Amniotic epithelial cell (primary cell): ENCODE results near the gene IRF2.
A peak's percentile ranks its signal among the peaks of the same experiment; 100 is the strongest.

Experiments
- DNase-seq: peaks from one replicate; pipeline ENCODE4 v3.0.0-alpha.2; 2010; ENCODE audit warnings: low read depth

The IRF2 gene

GRCh38 chr4:184409502-184409901 lies 64.8 kb downstream of the IRF2 start:
- no peak for DNase-seq

GRCh38 chr4:184408684-184409081 lies 65.7 kb downstream of the IRF2 start:
- DNase-seq = no peak

- peak; percentile 90 for DNase-seq
Observed at GRCh38 chr4:184408021-184408683, 66.2 kb downstream of the IRF2 start.

GRCh38 chr4:184406958-184407391 lies 67.4 kb downstream of the IRF2 start:
- DNase-seq = no peak

- no peak for DNase-seq
Observed at GRCh38 chr4:184404047-184404446, 70.3 kb downstream of the IRF2 start.

GRCh38 chr4:184403384-184403781 lies 71.0 kb downstream of the IRF2 start:
- peak; percentile 54 for DNase-seq

GRCh38 chr4:184402740-184403383 lies 71.5 kb downstream of the IRF2 start:
- DNase-seq = no peak

- DNase-seq = no peak
Observed at GRCh38 chr4:184402239-184402638, 72.1 kb downstream of the IRF2 start.

GRCh38 chr4:184401397-184402171 lies 72.8 kb downstream of the IRF2 start:
- no peak for DNase-seq

- no peak for DNase-seq
Observed at GRCh38 chr4:184400891-184401290, 73.5 kb downstream of the IRF2 start.

- DNase-seq = peak; percentile 86
Observed at GRCh38 chr4:184400375-184400870, 73.9 kb downstream of the IRF2 start.

GRCh38 chr4:184399512-184399908 lies 74.8 kb downstream of the IRF2 start:
- no peak for DNase-seq

- DNase-seq = no peak
Observed at GRCh38 chr4:184398741-184399511, 75.4 kb downstream of the IRF2 start.

- DNase-seq = no peak
Observed at GRCh38 chr4:184397516-184398163, 76.7 kb downstream of the IRF2 start.

- DNase-seq = no peak
Observed at GRCh38 chr4:184396570-184397515, 77.5 kb downstream of the IRF2 start.

- DNase-seq = no peak
Observed at GRCh38 chr4:184395971-184396391, 78.4 kb downstream of the IRF2 start.

GRCh38 chr4:184395451-184395917 lies 78.9 kb downstream of the IRF2 start:
- no peak for DNase-seq

GRCh38 chr4:184392748-184393559 lies 81.4 kb downstream of the IRF2 start:
- no peak for DNase-seq

- DNase-seq = no peak
Observed at GRCh38 chr4:184392316-184392715, 82.0 kb downstream of the IRF2 start.
